Keratinocyte (primary cell): ENCODE data around the gene COL25A1. TPM values are rescaled to one million over a fixed set of nuclear protein-coding genes. Genes with fewer than 3 reads are reported as not detected.

ENCODE experiments used
- DNase-seq: peaks from one replicate; pipeline ENCODE4 v3.0.0-alpha.2; 2011; ENCODE audit warnings: low read depth, missing footprints, low spot score
- FAIRE-seq: peaks from 2 replicates; lab custom pipeline; 2011; peaks lifted over from hg19 to GRCh38; lab: Jason Lieb, UNC
- H2AFZ ChIP-seq: 2 replicates; pipeline ENCODE4 v1.6.0; 2012; ENCODE audit warnings: low read length, control low read depth, inconsistent platforms; ENCODE audit not compliant: control insufficient read depth
- H3K27ac ChIP-seq: 2 replicates; pipeline ENCODE4 v1.5.1; 2011; ENCODE audit warnings: low read length; ENCODE audit not compliant: control insufficient read depth, insufficient read depth
- H3K27me3 ChIP-seq: 3 replicates; pipeline ENCODE4 v1.6.0; 2011; ENCODE audit warnings: low read length; ENCODE audit not compliant: control insufficient read depth, insufficient read depth; ENCODE audit errors: extremely low read depth
- H3K36me3 ChIP-seq, 2 experiments: 2 replicates in 1 of 2; 3 replicates in 1 of 2; pipeline ENCODE4 v1.5.1; 2011; ENCODE audit warnings: low read length in 2 of 2, mild to moderate bottlenecking in 1 of 2; ENCODE audit not compliant: control insufficient read depth in 2 of 2, insufficient read depth in 2 of 2; ENCODE audit errors: extremely low read depth in 1 of 2
- H3K4me1 ChIP-seq: 3 replicates; pipeline ENCODE4 v1.5.1; 2011; ENCODE audit warnings: low read length; ENCODE audit not compliant: control insufficient read depth, insufficient read depth; ENCODE audit errors: extremely low read depth
- H3K4me2 ChIP-seq: 3 replicates; pipeline ENCODE4 v1.6.0; 2011; ENCODE audit warnings: low read depth, low read length; ENCODE audit not compliant: control insufficient read depth, insufficient read depth; ENCODE audit errors: extremely low read depth
- H3K4me3 ChIP-seq, 3 experiments: fragments of 200-600 bp in 1 of 3; sonication (generic) in 1 of 3; 2 replicates in 2 of 3; 3 replicates in 1 of 3; pipeline ENCODE4 v1.5.1; 2011 to 2016; ENCODE audit warnings: low read length in 3 of 3, mild to moderate bottlenecking in 3 of 3, control low read depth in 2 of 3, inconsistent platforms in 1 of 3, low read depth in 1 of 3, mixed read lengths in 1 of 3, mixed run types in 1 of 3, moderate library complexity in 1 of 3; ENCODE audit not compliant: control insufficient read depth in 2 of 3, insufficient read depth in 2 of 3; ENCODE audit errors: extremely low read depth in 1 of 3
- H3K79me2 ChIP-seq: 2 replicates; pipeline ENCODE4 v1.6.0; 2012; ENCODE audit warnings: low read length; ENCODE audit not compliant: control insufficient read depth, insufficient read depth
- H3K9ac ChIP-seq: 3 replicates; pipeline ENCODE4 v1.6.0; 2011; ENCODE audit warnings: low read length; ENCODE audit not compliant: control insufficient read depth, insufficient read depth; ENCODE audit errors: extremely low read depth
- H3K9me1 ChIP-seq: 3 replicates; pipeline ENCODE4 v1.6.0; 2011; ENCODE audit warnings: low read length; ENCODE audit not compliant: control insufficient read depth, insufficient read depth; ENCODE audit errors: extremely low read depth
- H3K9me3 ChIP-seq: 2 replicates; pipeline ENCODE4 v1.5.1; 2012; ENCODE audit warnings: low read depth, low read length; ENCODE audit not compliant: control insufficient read depth
- H4K20me1 ChIP-seq: 3 replicates; pipeline ENCODE4 v1.6.0; 2011; ENCODE audit warnings: low read length; ENCODE audit not compliant: control insufficient read depth, insufficient read depth; ENCODE audit errors: extremely low read depth
- CTCF ChIP-seq, 3 experiments: IDR thresholded peaks in 1 of 3; conservative IDR thresholded peaks in 1 of 3; optimal IDR thresholded peaks in 1 of 3; 2 replicates in 2 of 3; 3 replicates in 1 of 3; pipeline versions ENCODE3 to v1.5.1; 2011; ENCODE audit warnings: low read length in 3 of 3, mild to moderate bottlenecking in 3 of 3, moderate library complexity in 2 of 3, control low read depth in 1 of 3, inconsistent platforms in 1 of 3; ENCODE audit not compliant: insufficient read depth in 2 of 3; ENCODE audit errors: extremely low read depth in 1 of 3
- EZH2 ChIP-seq: IDR thresholded peaks from one replicate; pipeline ENCODE4 v1.6.1; 2012; ENCODE audit warnings: inconsistent platforms, mild to moderate bottlenecking, low read length, moderate library complexity
- dilution Hi-C: fragments of 300-500 bp; cut with MboI; formaldehyde crosslinking; loops from one replicate; pipeline ENCODE4 v1.7.0; 2020; ENCODE audit warnings: low sequenced_read_pairs; ENCODE audit not compliant: extremely low pct_ligation_motif_present
- polyA plus RNA-seq, 5 experiments: library from polyadenylated mRNA; depleted of rRNA in 3 of 5; stranded (reverse) in 3 of 5; stranded (forward) in 1 of 5; unstranded in 1 of 5; fragments of >200 nt; gene quantifications; 1 replicate in 1 of 5; 2 replicates in 3 of 5; 3 replicates in 1 of 5; pipeline versions ENCODE4 v1.2.1 to v1.2.3, GENCODE V29; 2011 to 2012; ENCODE audit warnings: missing spikeins in 2 of 5, low read depth in 1 of 5, low replicate concordance in 1 of 5

The COL25A1 gene
- polyA plus RNA-seq, 1 donor (not counting 4 experiments of a cell fraction or from before 2014, with no cell fraction given), result not detected

DNA sequence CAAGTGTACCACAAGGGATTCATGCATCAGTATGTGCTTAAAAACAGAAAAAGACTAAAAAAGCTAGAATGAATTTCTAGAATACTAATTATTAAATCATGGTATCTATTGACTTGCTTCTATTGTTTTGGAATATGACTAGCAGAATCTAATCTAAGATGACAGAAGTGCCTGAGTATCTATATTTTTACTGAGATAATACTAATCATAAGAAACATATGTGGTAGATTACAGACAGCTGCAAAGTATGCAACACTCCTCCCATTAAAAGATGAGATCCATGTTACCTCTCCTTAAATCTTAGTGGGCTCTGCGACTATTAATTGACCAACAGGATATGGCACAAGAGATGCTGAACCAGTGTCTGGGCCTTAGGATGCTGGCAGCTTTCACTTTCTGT, 89.4 kb downstream of the COL25A1 start:
- H3K4me2 ChIP-seq, result no peak overlapping the region
- H3K36me3 ChIP-seq, result no peaks in the 10 kb centered on the region
- H3K27ac ChIP-seq, result no peak overlapping the region
- H2AFZ ChIP-seq, result no peak overlapping the region
- no peaks in the 10 kb centered on the region for H3K79me2 ChIP-seq
- H3K9ac ChIP-seq, result no peak overlapping the region
- no peaks in the 10 kb centered on the region for H3K9me3 ChIP-seq
- H3K4me1 ChIP-seq, result no peaks in the 10 kb centered on the region
- dilution Hi-C loops, result no loop called here
- no peaks in the 10 kb centered on the region for H4K20me1 ChIP-seq
- H3K4me3 ChIP-seq, result no peak overlapping the region
- DNase-seq (no peak), FAIRE-seq (no peak)
- no peaks in the 10 kb centered on the region for H3K9me1 ChIP-seq
- TF ChIP-seq EZH2 (no peak), CTCF (optimal IDR thresholded peaks at IDR 0.05 in 1 of 3, IDR thresholded peaks at IDR 0.05 in 1 of 3, conservative IDR thresholded peaks at IDR 0.05 in 1 of 3; ENCODE audit: extremely low read depth in 1 of 3, insufficient read depth in 2 of 3, low read length in 3 of 3) (no peak)
- H3K27me3 ChIP-seq, result no peaks in the 10 kb centered on the region

- Histone ChIP-seq H3K79me2 (no peaks in the 10 kb centered on the region), H3K4me1 (no peaks in the 10 kb centered on the region), H3K9me3 (no peaks in the 10 kb centered on the region), H3K4me2 (no peak overlapping the region), H3K4me3 (no peak overlapping the region), H3K27me3 (no peaks in the 10 kb centered on the region), H2AFZ (no peak overlapping the region), H3K9ac (no peak overlapping the region), H3K9me1 (no peaks in the 10 kb centered on the region), H3K36me3 (no peaks in the 10 kb centered on the region), H3K27ac (no peak overlapping the region), H4K20me1 (no peaks in the 10 kb centered on the region)
- DNase-seq, result no peak
- no peak for FAIRE-seq
- dilution Hi-C loops, result no loop called here
- TF ChIP-seq EZH2 (no peak), CTCF (optimal IDR thresholded peaks at IDR 0.05 in 1 of 3, IDR thresholded peaks at IDR 0.05 in 1 of 3, conservative IDR thresholded peaks at IDR 0.05 in 1 of 3; ENCODE audit: extremely low read depth in 1 of 3, insufficient read depth in 2 of 3, low read length in 3 of 3) (no peak)
Observed at GRCh38 chr4:109211671-109212070, 90.8 kb downstream of the COL25A1 start.
